Colonic mucosa (tissue), 4 donors: ENCODE results near the gene BPIFB4. TPM values are rescaled to one million over a fixed set of nuclear protein-coding genes. Genes with fewer than 3 reads are reported as not detected.

Experiments used
- DNase-seq: peaks from one replicate; pipeline ENCODE4 v3.0.0-alpha.2; 2020
- H3K27ac ChIP-seq: fragments of 200-600 bp; one replicate; pipeline ENCODE4 v1.8.0; 2021
- H3K27me3 ChIP-seq: fragments of 200-600 bp; one replicate; pipeline ENCODE4 v1.8.0; 2021
- H3K36me3 ChIP-seq: fragments of 200-600 bp; one replicate; pipeline ENCODE4 v1.8.0; 2021
- H3K4me1 ChIP-seq: fragments of 200-600 bp; one replicate; pipeline ENCODE4 v1.8.0; 2021; ENCODE audit warnings: mild to moderate bottlenecking
- H3K4me3 ChIP-seq: fragments of 200-600 bp; one replicate; pipeline ENCODE4 v1.8.0; 2021
- H3K9ac ChIP-seq, 2 donors: one replicate each; pipeline ENCODE4 v1.7.0; 2013; ENCODE audit warnings: control low read depth in 2 of 2, low read depth in 2 of 2, low read length in 2 of 2
- H3K9me3 ChIP-seq: fragments of 200-600 bp; one replicate; pipeline ENCODE4 v1.8.0; 2021
- intact Hi-C: fragments of 100-400 bp; cut with DNase I; formaldehyde crosslinking; loops from one replicate; pipeline ENCODE4 v1.14.1; 2022
- total RNA-seq, 2 donors: library from RNA; stranded (reverse); fragmentation: NEBNext Ultra II Directional in 1 of 2; extraction: Animal tissue kit (Norgen Biotek cat#: 25700) in 1 of 2; gene quantifications; one replicate each; pipeline ENCODE4 v1.2.1, GENCODE V29; 2021
- TF ChIP-seq, protein P1 (sequence below): fragments of 200-600 bp; IDR thresholded peaks from one replicate; pipeline ENCODE4 v1.8.0; 2022; ENCODE audit warnings: antibody characterized with exemption, mild to moderate bottlenecking
- donor health status: healthy.
- donor health status: DM: no; HTN: no; CAD: no.
- donor health status: DM: no; HTN: no; CAD: no.

BPIFB4 gene
- total RNA-seq, result not detected

DNA sequence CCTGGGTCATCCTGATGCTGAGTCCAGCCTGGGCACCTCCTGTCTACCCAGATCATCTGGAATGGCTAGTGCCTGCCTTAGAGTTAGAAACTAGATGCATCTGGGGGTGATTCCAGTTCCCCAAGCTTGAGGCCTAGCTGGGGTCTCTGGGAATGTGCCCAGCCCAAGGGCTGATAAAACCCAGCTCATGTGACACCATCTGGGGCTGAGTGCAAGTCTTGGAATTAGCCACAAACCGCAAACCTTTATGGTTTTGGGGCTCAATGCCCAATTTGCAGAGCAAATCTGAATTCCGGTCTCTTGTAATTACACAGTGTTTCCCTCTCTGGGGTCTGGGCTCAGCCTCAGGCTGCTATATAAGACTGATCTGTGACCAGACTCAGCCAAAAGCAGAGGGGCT lies at the start of gene BPIFB4:
Gene BPIFB4, plus strand, starts transcription at position 385 of the 400 bp plus-strand sequence. CDS start 1,884 bp downstream, outside the sequence.
- DNase-seq, result no peak
- H3K4me1 ChIP-seq, result no peaks in the 10 kb centered on the region
- no peaks in the 10 kb centered on the region for H3K9me3 ChIP-seq
- TF ChIP-seq, protein P1, sequence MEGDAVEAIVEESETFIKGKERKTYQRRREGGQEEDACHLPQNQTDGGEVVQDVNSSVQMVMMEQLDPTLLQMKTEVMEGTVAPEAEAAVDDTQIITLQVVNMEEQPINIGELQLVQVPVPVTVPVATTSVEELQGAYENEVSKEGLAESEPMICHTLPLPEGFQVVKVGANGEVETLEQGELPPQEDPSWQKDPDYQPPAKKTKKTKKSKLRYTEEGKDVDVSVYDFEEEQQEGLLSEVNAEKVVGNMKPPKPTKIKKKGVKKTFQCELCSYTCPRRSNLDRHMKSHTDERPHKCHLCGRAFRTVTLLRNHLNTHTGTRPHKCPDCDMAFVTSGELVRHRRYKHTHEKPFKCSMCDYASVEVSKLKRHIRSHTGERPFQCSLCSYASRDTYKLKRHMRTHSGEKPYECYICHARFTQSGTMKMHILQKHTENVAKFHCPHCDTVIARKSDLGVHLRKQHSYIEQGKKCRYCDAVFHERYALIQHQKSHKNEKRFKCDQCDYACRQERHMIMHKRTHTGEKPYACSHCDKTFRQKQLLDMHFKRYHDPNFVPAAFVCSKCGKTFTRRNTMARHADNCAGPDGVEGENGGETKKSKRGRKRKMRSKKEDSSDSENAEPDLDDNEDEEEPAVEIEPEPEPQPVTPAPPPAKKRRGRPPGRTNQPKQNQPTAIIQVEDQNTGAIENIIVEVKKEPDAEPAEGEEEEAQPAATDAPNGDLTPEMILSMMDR, result no peak
- intact Hi-C loops, result no loop called here
- no peak within 1 kb of the TSS for H3K4me3 ChIP-seq
- no peaks in the 10 kb centered on the region for H3K36me3 ChIP-seq
- no peak within 1 kb of the TSS for H3K9ac ChIP-seq
- H3K27ac ChIP-seq, result no peak within 1 kb of the TSS
- no peaks in the 10 kb centered on the region for H3K27me3 ChIP-seq

DNA sequence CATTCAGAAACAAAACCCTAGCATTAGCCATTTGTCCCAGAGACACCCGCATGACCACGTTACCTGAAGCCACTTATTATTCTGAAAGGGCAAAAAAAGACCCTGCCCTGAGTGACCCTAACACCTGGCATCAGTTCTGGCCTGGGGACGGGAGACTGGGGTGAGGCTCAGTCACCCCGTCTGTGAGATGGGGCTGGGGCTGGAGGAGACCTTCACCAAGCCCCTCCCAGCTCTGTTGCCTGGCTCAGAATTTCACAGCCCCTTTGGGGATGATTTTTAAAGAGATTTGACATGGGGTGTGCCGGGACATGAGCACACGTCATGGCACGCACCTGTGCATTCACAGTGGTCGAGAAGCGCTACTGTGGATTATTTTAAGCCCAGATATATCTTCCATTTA lies 49.4 kb upstream of the BPIFB4 start:
- Histone ChIP-seq H3K4me1 (no peaks in the 10 kb centered on the region), H3K36me3 (no peaks in the 10 kb centered on the region), H3K27ac (no peak overlapping the region), H3K27me3 (no peaks in the 10 kb centered on the region), H3K9ac (no peak overlapping the region), H3K9me3 (no peaks in the 10 kb centered on the region), H3K4me3 (no peak overlapping the region)
- intact Hi-C loops, result no loop called here
- TF ChIP-seq, protein P1, result no peak
- DNase-seq, result no peak

DNA sequence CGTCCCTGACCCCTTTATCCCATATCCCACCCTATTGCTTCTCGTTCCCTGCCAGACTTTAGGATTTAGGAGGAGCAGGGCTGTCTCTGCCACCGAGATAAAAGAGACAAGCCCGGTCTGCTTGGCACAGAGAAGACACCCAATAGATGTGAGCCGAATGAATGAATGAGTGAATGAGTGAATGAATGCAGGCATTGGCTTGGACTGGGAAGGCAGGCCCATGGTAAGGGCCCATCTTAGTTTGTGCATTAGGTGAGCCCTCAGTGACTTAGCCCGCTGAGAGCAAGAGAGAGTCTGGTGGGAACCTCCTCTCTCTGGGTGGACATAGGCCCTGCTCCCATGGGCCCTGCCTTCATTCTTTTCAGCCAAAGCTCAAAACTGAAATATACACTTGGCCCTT lies 48.9 kb upstream of the BPIFB4 start:
- Histone ChIP-seq H3K27ac (no peak overlapping the region), H3K27me3 (no peaks in the 10 kb centered on the region), H3K9ac (no peak overlapping the region), H3K4me1 (no peaks in the 10 kb centered on the region), H3K4me3 (no peak overlapping the region), H3K36me3 (no peaks in the 10 kb centered on the region), H3K9me3 (no peaks in the 10 kb centered on the region)
- TF ChIP-seq, protein P1, result no peak
- no peak for DNase-seq
- intact Hi-C loops, result no loop called here

DNA sequence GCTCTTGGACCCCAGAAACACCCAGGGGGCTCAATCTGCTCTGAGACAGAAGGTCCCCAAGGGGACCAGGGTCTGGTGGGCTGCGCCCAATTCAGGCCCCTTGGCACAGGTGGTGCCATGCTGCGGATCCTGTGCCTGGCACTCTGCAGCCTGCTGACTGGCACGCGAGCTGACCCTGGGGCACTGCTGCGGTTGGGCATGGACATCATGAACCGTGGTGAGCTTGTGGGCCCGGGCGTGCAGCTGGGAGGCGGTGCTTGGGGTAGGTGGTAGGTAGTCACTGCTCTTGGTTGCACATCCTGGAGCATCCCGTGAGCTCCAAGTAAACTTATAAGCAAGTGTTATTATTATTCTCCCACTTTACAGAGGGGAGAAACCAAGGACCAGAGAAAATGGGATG lies 47.9 kb upstream of the BPIFB4 start, which contains the start of gene BPIFB6:
Gene BPIFB6, plus strand, starts transcription at position 118 of the 400 bp plus-strand sequence. Its CDS starts 0 bp downstream, at position 118.
- TF ChIP-seq, protein P1, result no peak
- H3K27ac ChIP-seq, result no peak within 1 kb of the TSS
- intact Hi-C loops, result no loop called here
- no peaks in the 10 kb centered on the region for H3K9me3 ChIP-seq
- H3K27me3 ChIP-seq, result no peaks in the 10 kb centered on the region
- no peak within 1 kb of the TSS for H3K4me3 ChIP-seq
- DNase-seq, result no peak
- H3K36me3 ChIP-seq, result no peaks in the 10 kb centered on the region
- no peaks in the 10 kb centered on the region for H3K4me1 ChIP-seq
- H3K9ac ChIP-seq, result no peak within 1 kb of the TSS

DNA sequence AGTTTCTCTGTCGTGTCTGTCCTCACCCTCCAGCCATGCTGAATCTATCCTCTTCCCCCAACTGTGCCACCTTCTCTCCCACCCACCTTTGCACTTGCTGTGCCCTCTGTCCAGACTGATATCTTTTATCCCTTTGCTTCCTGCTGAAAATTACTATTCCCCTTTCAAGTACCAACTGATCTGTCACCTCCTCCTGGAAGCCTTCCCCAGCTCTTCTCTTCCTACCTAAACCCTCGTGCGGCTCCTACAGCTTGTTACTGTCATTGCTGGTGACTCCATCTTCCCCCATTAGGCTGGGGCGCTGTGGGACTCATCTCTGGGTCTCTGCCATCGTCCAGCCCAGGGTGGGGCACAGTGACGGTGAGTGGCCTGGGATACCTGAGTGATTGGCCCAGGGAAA lies 46.9 kb upstream of the BPIFB4 start:
- no peak overlapping the region for H3K27ac ChIP-seq
- intact Hi-C loops, result no loop called here
- no peak for DNase-seq
- no peaks in the 10 kb centered on the region for H3K27me3 ChIP-seq
- no peaks in the 10 kb centered on the region for H3K9me3 ChIP-seq
- TF ChIP-seq, protein P1, result no peak
- no peaks in the 10 kb centered on the region for H3K4me1 ChIP-seq
- no peak overlapping the region for H3K9ac ChIP-seq
- no peaks in the 10 kb centered on the region for H3K36me3 ChIP-seq
- no peak overlapping the region for H3K4me3 ChIP-seq
